ENCODE results near the gene OR10K1.
"Not testable (repeated sequence)": the region's sequence is repeated elsewhere in the genome, so short reads cannot be mapped to it uniquely, and the experiment has no call there.

Gene OR10K1, protein sequence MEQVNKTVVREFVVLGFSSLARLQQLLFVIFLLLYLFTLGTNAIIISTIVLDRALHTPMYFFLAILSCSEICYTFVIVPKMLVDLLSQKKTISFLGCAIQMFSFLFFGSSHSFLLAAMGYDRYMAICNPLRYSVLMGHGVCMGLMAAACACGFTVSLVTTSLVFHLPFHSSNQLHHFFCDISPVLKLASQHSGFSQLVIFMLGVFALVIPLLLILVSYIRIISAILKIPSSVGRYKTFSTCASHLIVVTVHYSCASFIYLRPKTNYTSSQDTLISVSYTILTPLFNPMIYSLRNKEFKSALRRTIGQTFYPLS

DNA sequence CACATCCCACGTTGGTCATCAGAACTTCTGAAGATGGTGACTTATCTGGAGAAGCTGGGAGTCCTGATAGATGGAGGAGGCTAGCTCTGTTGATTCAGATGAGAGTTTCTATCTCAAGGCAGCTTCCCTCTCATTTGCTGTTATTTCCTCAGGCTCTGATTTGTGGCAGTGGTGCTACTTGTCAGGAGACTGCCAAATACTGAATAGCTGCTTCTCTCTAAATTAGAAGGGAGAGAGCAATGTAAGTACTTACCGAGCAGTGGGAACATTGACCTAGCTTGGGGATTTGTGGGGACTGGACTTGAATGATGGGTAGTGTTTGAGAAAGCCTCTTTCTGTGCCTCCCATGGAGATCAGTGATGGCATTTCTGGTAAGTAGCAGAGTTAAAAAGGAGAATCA, at the start of gene OR10K1:
OR10K1 (plus strand) TSS at position 301 of the 400 bp plus-strand sequence. CDS start 3,728 bp downstream, outside the sequence.
- no peak for DNase-seq

- DNase-seq: no peak
These were observed 46.8 kb upstream of the OR10K1 start for GRCh38 chr1:158414651-158415345.

- no peak for DNase-seq
These were observed 44.0 kb upstream of the OR10K1 start for GRCh38 chr1:158417586-158417985.

- DNase-seq: no peak
These were observed 39.4 kb upstream of the OR10K1 start for GRCh38 chr1:158422212-158422611.

- DNase-seq: no peak
These were observed 36.6 kb upstream of the OR10K1 start for GRCh38 chr1:158425027-158425426.

- no peak for DNase-seq
These were observed 35.5 kb upstream of the OR10K1 start, which contains the start of gene OR10K2 for GRCh38 chr1:158426137-158426536. Gene OR10K2, minus strand, starts transcription at chr1:158426237. Its CDS starts 5,371 bp downstream, at chr1:158420866.

DNA sequence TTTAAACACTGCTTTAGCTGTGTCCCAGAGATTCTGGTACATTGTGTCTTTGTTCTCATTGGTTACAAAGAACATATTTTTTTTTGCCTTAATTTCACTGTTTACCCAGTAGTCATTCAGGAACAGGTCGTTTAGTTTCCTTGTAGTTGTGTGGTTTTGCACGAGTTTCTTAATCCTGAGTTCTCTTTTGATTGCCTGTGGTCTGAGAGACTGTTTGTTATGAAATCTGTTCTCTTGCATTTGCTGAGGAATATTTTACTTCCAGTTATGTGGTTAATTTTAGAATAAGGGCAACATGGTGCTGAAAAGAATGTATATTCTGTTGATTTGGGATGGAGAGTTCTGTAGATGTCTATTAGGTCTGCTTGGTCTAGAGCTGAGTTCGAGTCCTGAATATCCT, 31.5 kb upstream of the OR10K1 start:
- DNase-seq: not testable (repeated sequence)

DNA sequence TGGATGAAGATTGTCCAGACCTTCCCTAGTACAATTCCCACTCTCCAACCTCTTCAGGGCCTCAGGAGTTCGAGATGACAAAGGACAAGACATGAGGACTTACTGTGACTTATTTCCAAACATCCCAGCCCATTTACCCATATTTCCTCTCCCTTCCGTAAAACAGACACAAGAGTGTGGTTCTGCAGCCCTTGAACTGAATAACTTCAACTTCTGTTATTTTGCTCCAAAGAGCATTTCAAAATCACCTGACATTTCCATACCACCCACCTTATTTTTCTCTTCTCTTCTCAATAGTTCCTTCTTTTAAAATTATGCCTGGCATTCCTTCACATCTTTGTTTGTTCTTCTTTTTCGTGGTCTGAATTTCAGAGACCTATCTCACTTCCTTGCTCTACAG, 26.9 kb upstream of the OR10K1 start:
- DNase-seq: no peak

GRCh38 chr1:158445376-158445775, 16.3 kb upstream of the OR10K1 start:
- DNase-seq: no peak

DNA sequence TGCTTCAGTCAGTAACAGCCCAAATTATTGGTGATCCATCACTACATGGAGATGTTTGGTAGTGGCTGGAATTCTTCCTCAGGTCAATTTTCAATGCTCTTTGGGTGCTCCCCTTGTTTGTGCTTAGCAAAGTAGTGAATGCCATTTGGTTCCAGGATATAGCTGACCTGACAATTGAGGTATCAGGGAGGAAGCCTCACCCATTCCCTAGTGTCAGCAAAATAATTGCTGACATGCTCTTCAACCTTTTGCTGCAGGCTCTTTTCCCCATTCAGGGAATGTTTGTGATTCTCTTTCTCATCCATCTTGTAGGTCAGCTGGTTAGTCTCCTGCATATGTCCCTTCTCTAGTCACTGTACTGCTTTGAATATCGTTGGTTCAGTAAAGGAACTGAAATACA, 7.1 kb upstream of the OR10K1 start:
- no peak for DNase-seq

DNA sequence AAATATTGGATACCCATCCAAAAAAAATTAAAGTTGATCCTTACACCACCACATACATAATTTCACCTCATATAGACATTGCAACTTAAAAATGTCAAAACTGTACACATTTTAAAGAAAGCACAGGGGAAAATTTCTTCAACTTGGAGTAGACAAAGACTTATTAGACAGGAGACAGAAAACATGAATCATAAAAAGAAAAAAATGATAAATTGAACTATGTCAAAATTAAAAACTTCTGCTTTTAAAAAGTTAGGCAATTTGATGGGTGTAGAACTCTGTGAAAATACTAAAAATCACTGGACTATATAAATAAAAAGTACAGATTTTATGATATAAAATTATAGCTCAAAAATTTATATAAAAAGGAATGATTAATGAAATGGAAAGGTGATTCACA, 4.4 kb upstream of the OR10K1 start:
- DNase-seq: no peak

DNA sequence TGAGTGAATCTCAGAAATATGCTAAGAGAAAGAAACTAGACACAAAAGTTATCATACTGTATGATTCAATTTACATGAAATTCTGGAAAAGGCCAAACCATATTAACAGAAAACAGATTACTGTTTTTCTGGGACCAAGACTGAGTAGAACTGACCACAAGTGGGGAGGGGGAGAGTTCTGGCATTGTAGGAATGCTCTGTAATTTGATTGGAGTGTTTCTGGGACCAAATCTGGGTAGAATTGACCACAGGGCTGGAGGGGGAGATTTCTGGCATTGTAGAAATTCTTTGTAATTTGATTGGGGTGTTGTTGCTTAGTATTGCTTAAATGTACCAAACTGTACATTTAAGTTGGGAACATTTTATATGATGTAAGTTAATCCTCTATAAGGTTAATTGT, 3.4 kb upstream of the OR10K1 start:
- no peak for DNase-seq

DNA sequence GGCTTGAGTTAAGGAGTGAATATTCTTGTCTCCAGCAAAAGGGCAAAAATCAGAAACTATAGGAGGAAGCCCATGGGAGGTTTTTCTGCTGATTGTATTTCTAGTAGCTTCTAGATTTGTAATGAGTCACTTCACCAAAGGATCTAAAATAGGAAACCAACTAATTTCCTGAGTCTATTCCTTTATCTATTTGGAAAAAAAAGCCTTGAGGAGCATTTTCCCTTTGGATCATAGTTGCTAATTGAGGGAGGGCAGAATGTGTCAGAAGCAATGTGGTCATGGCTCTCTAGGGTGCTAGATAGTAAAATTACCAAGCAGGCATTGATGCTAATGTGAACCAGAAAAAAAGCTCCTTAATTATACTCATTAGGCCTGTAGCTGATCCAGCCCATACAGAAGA, 10.3 kb downstream of the OR10K1 start, which contains the start of gene OR10R2:
OR10R2 (plus strand) TSS at position 301 of the 400 bp plus-strand sequence. CDS start 106 bp downstream, outside the sequence.
- DNase-seq: no peak

DNA sequence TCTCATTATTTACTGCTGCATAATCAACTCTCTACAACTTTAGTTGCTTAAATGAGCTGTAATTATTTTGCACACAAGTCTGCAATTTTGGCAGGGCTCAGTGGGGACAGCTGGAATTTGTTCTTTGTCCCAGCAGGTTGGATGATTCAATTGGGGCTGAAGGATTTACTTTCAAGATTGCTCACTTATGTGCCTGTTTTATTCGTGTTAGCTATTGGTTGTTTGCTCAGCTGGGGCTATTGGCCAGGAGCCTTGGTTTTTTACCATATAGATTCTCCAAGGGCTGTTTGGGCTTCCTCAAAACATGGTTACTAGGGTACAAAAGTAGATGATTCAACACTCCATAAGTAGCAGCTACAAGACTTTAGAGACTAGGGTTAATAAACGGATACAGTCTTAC, 23.8 kb downstream of the OR10K1 start:
- no peak for DNase-seq

- no peak for DNase-seq
These were observed 29.7 kb downstream of the OR10K1 start for GRCh38 chr1:158491316-158491715.

- DNase-seq: no peak
These were observed 31.4 kb downstream of the OR10K1 start for GRCh38 chr1:158493054-158493453.

DNA sequence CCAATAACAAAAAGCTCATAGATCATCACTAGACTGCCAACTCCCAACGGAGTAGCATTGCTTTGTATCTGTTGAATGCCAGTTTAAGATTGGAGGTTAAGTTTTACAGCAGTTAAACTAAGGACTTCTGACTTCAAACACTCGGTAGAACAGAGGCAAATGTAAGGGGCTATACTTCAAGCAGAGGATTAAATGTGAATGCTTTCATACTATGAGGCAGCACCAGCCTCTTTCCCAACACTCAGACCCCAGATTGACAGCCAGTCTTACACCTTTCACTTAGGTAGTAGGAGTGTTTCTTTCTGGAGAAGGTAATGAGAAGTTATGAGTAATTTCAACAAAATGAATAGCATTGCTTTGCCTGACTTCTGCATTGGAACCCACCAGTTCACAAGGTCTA, 33.2 kb downstream of the OR10K1 start:
- DNase-seq: no peak

DNA sequence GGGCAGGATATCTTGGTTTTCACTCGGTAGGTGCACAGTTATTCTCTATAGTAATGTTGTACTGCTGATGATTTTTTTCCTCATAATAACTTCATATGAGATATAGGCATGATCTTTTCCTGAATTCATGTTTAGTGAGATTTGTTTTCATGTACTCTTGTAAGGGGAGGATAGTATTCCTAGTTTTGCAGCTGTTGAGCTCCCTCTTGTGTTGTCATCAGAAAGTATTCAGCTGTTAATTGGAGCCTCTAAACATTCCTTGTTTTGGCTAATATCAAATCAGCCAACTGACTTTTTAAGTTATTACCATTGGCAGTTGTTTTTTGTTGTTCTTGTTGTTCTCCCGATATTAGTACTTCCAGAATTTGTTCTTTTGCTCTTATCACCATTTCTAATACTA, 34.7 kb downstream of the OR10K1 start:
- DNase-seq: no peak

DNA sequence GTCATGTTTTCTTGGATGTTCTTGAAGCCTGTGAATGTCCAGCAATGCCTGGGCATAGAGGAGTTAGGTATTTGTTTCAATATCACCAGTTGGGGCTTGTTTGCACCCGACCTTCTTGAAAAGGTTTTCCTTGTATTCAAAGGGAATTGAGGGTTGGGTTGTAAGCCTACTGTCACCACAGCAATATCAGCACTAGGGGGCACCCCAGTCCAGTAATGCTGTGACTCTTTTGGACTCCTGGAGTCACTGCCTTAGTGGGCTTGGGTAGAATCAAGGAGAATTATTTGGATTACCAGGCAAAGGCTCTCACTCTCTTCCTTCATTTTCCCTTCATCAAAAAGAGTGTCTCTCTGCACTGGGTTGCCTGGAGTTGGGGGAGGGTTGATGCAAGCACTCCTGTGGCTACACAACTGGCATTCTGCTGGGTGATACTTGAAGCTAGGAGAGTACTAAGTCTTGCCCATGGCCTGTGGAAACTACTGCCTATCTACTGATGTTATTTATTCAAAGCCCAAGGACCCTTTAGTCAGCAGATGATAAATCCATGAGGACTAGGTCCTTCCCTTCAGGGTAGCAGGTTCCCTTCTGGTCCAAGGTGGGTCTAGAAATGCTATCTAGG, 44.8 kb downstream of the OR10K1 start:
- peak; percentile 42 for DNase-seq

DNA sequence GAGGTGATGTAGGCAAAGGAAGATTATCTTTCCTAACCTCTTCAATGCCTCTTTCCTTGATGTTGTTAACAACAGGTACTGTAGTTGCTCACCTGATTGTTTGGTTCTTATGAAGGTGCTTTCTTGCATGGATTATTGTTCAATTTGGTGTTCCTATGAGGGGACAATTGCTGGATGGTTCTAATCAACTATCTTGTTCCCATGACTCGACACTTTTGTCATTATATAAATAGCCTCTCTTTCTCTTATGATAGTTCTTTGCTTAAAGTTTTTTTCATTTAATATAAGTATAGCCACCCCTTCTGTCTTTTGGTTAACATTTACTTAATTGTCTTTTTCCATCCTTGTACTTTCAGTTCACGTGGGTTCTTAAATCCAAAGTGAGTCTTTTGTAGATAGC, 45.9 kb downstream of the OR10K1 start:
- DNase-seq: no peak

GRCh38 chr1:158509471-158510156, 48.0 kb downstream of the OR10K1 start:
- no peak for DNase-seq

- DNase-seq: no peak
These were observed 55.3 kb downstream of the OR10K1 start for GRCh38 chr1:158516966-158517365.
